ENCODE measurements around the gene PRPF38A.

The PRPF38A gene

GRCh38 chr1:52400131-52400530 lies 4.3 kb upstream of the PRPF38A start:
- DNase-seq, result no peak

GRCh38 chr1:52402860-52403240 lies 1.6 kb upstream of the PRPF38A start:
- DNase-seq, result no peak

- DNase-seq, result peak; percentile 64
Measured at GRCh38 chr1:52403566-52404115, 761 bp upstream of the PRPF38A start.

- DNase-seq, result no peak
Measured at GRCh38 chr1:52404975-52405338, 555 bp downstream of the PRPF38A start.

GRCh38 chr1:52413410-52413989 lies 9.1 kb downstream of the PRPF38A start:
- no peak for DNase-seq

GRCh38 chr1:52414942-52415341 lies 10.5 kb downstream of the PRPF38A start:
- DNase-seq, result no peak

GRCh38 chr1:52416811-52417210 lies 12.4 kb downstream of the PRPF38A start:
- DNase-seq, result no peak

GRCh38 chr1:52420713-52421112 lies 16.3 kb downstream of the PRPF38A start:
- DNase-seq, result no peak

- no peak for DNase-seq
Measured at GRCh38 chr1:52423055-52423454, 18.7 kb downstream of the PRPF38A start.

GRCh38 chr1:52423771-52424170 lies 19.4 kb downstream of the PRPF38A start:
- DNase-seq, result no peak

GRCh38 chr1:52424231-52424636 lies 19.8 kb downstream of the PRPF38A start:
- no peak for DNase-seq

- DNase-seq, result no peak
Measured at GRCh38 chr1:52424813-52425212, 20.4 kb downstream of the PRPF38A start.

- no peak for DNase-seq
Measured at GRCh38 chr1:52426371-52426770, 22.0 kb downstream of the PRPF38A start.

- no peak for DNase-seq
Measured at GRCh38 chr1:52427152-52427551, 22.8 kb downstream of the PRPF38A start.

GRCh38 chr1:52432807-52433206 lies 28.4 kb downstream of the PRPF38A start:
- DNase-seq, result no peak

- DNase-seq, result no peak
Measured at GRCh38 chr1:52435211-52435610, 30.8 kb downstream of the PRPF38A start.

- no peak for DNase-seq
Measured at GRCh38 chr1:52435650-52436049, 31.2 kb downstream of the PRPF38A start.

GRCh38 chr1:52436817-52437216 lies 32.4 kb downstream of the PRPF38A start:
- no peak for DNase-seq

GRCh38 chr1:52439976-52440375 lies 35.6 kb downstream of the PRPF38A start:
- no peak for DNase-seq

GRCh38 chr1:52444463-52444862 lies 40.1 kb downstream of the PRPF38A start:
- peak; percentile 58 for DNase-seq

- DNase-seq, result no peak
Measured at GRCh38 chr1:52454127-52454526, 49.7 kb downstream of the PRPF38A start.

- DNase-seq, result no peak
Measured at GRCh38 chr1:52454779-52455178, 50.4 kb downstream of the PRPF38A start.

GRCh38 chr1:52455686-52456085 lies 51.3 kb downstream of the PRPF38A start:
- DNase-seq, result no peak

GRCh38 chr1:52460694-52461093 lies 56.3 kb downstream of the PRPF38A start:
- DNase-seq, result no peak

GRCh38 chr1:52461821-52462220 lies 57.4 kb downstream of the PRPF38A start:
- DNase-seq, result no peak
